ENCODE results near the gene HPCA.
A peak's percentile ranks its signal among the peaks of the same experiment; 100 is the strongest.

The HPCA gene

GRCh38 chr1:32890516-32891240 is 4.4 kb downstream of the HPCA start:
- DNase-seq: no peak

- no peak for DNase-seq
Observed at GRCh38 chr1:32891241-32891570, 4.9 kb downstream of the HPCA start.

DNA sequence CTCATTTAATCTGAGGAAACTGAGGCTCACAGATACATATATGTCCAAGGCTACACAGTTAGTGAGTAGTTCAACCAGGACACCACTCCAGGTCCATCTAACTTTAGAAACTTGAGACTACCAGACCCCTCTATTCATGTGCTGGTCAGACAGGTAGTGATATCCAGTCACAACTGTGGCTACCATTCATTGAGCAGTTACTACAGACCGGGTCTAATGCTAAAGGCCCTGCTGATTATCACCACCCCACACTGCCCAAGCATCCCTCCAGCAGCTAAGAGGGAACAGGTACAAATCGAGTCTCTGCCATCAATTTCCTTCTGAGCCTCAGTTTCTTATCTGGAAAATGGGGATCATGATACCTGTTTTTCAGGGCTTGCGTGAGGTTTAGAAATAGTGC is 5.3 kb downstream of the HPCA start:
- DNase-seq: no peak

DNA sequence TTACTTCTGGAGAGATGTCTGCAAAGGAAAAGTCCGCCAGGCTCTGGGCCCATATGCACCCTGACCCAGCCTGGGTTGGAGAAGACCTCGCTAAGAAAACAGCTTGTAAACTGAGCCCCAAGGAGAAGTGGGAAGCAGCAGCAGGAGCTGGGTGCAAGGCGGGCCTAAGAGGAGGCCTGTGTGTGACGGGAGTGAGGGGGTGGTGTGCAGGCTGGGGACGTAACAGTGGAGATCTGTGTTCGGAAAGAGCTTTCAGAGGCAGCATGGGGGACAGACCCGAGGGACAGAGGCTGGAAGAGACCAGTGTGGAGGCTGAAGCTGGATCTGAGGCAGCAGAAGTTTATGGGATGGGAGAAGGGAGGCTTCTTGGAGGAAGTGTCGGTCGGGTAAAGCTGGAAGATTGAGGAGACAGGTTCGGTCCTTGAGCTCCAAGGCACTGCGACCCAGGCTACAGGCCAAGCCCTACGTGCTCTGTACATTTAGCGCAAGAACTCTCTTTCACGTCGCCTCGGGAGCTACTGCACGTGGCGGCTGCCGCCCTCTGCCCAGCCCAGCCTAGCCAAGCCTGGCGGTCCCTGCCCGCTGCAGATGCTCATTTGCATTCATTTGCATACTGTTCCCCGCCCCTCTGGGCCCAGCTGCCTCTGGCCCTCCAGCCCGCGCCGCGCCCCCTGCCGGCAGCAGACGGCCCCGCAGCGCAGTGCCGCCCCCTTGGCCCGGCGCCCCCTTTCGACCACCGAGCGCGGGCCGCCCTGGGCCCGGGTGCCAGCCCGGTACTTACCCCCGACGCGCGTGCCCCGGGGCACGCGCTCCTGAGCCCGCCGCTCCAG is 6.3 kb downstream of the HPCA start:
- peak; percentile 69 for DNase-seq

DNA sequence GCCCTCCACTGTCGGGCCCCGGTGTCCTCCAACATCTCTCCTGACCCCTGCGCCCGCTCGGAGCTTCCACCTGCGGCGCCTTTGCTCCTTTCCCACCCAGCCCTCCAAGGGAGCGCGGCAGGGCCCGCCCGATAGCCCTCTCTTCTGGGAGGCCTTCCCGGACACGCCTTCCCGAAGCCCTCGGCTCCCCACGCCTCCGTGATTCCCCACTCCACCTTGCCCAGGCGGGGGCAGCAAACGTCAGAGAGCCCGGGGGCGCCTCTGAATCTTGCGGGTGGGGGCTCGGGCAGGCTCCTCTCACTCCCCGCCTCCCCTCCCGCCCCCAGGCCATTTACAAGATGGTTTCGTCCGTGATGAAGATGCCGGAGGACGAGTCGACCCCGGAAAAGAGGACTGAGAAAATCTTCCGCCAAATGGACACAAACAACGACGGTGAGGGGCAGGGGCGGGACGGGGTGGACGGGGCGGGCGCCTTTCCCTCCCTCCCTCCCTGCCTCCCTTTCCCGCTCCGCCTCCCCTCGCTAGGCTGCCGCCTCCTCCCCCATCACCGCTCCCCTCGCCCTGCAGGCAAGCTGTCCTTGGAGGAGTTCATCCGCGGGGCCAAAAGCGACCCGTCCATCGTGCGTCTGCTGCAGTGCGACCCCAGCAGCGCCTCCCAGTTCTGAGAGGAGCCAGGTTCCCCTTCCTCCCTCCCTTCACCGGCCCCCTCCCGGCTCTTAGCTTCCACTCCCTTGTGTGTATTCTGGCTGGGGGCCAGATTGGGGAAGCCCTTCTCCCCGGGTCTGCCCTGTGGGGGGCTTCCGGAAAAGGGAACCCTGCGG is 7.1 kb downstream of the HPCA start:
- DNase-seq: peak; percentile 69

DNA sequence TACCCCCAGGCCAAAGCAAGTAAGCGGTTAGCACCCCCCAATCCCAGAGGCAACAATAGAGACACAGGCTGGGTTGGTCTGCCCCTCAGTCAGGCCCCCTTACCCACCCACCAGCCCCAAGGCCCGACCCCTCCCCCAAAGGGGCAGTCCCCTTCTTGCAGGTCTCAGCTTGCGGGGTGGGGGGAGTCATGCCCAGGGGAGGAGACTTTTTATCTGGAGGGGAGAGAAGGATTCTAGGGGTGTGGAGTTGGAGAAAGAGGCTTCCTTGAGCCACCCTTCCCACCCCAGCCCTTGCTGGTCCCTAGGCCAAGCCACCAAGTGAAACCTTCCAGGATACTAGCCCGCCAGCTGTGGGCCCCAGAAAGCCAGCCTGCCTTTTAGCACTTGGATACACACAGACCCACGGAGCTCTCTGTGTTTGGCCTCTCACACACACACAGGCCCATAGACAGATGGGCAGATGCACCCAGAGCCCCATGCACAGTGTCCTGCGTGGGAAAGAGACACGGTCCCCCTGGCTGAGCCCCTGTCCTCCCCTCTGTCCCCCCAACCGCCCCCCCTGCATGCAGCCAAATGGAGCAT is 7.8 kb downstream of the HPCA start:
- no peak for DNase-seq

GRCh38 chr1:32894681-32895080 is 8.4 kb downstream of the HPCA start:
- no peak for DNase-seq

- DNase-seq: no peak
Observed at GRCh38 chr1:32895325-32896215, 9.3 kb downstream of the HPCA start.

DNA sequence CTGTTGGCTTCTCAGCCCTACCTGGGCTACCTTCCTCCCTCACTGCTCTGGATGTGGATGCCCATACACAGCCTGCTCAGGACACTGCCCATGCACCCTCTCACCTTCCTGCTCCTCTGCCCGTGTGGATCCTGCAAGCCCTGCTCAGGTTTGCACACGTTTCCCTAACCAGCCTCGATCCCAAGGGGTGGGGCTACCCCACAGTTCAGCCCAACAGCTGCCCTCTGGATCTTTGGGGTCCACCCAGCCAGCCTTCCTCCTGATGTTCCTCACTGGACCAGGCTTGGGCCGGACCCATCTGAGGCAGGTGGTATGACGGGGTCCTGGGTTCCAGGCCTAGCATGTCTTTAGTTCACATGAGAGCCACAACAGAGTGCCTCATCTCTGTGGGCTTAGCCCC is 10.2 kb downstream of the HPCA start:
- DNase-seq: no peak

- DNase-seq: no peak
Observed at GRCh38 chr1:32897082-32898049, 11.1 kb downstream of the HPCA start.

- DNase-seq: no peak
Observed at GRCh38 chr1:32898056-32898455, 11.8 kb downstream of the HPCA start.

DNA sequence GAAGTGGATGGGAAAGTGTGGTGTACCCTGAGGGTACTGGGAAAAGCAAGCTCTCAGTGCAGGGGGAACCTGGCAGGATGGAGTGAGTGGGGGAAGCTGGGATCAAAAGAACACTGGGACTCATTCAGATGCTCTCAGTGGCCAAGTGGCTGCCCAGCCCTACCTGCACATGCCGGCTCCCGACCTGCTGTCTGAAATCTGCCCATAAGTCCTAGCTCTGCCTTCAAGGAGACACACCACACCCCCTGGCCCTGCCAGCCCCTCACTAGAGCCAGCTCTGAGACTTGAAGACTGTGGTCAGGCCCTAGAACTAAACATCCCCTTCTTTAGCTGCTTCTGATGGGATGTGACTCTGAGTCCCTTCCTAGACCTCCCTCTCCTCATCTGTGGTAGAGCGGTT is 12.7 kb downstream of the HPCA start:
- no peak for DNase-seq

- DNase-seq: no peak
Observed at GRCh38 chr1:32899586-32900296, 13.4 kb downstream of the HPCA start.

- no peak for DNase-seq
Observed at GRCh38 chr1:32900371-32900955, 14.2 kb downstream of the HPCA start.

DNA sequence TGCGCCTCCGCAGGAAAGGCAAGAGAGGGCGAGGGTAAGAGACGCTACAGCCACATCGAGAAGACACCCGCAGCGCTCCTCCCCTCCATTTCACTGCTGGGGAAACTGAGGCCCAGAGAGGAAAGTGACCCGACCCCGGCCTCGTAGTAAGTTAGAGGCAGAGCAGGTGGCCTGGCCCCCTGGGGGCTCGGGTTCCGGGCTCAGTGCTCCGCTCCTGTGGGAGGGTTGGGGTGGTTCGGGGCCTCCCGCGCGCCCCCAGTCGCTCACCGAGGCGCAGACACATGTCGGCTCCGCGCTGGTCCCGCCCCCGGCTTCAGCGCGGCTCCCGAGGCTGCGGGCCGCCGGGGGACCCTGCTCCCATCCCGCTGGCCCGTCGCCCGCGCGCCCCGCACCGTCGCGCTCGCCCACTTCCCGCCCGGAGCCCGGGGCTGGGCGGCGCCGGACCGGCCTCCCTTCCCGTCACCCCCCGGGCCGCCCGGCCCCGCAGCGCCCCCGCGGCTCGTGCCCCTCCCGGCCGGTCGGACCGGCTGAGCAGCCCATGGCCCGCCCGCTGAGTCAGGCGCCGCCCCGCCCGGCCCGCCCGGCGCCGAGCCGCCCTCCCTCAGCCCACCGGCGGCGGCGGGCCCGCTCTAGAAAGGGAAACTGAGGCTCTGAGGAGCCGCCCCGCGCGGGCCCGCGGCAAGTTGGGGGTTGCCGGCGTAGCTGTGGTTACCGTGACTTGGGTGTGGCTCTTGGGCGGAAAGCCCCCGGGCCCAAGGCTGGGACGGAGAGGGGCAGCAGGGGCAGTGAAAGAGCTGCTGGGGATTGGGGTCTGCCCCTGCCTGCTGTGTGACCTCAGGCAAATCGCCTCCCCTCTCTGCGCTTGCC is 14.9 kb downstream of the HPCA start, which contains the start of gene TMEM54:
TSS of gene TMEM54 (minus strand) at position 434 of the 867 bp plus-strand sequence. CDS start at position 283, 151 bp downstream.
- DNase-seq: no peak

GRCh38 chr1:32901823-32902534 is 15.7 kb downstream of the HPCA start:
- DNase-seq: no peak

- no peak for DNase-seq
Observed at GRCh38 chr1:32902535-32902920, 16.2 kb downstream of the HPCA start.

Measured in NCI-H1092 (cell line).